Adrenal gland (tissue), 5 donors: ENCODE measurements around the gene DKK3.

Experiments
- POLR2A ChIP-seq, 2 donors: fragments of 450-650 bp; IDR thresholded peaks; one replicate each; pipeline ENCODE4 v1.6.1; 2017; ENCODE audit warnings: antibody characterized with exemption in 2 of 2, mild to moderate bottlenecking in 2 of 2, moderate library complexity in 1 of 2
- TF ChIP-seq, protein P1 (sequence below), 6 experiments: fragments of 450-650 bp in 4 of 6; fragments of 200-600 bp in 2 of 6; sonication (generic) in 1 of 6; IDR thresholded peaks; 1 replicate in 5 of 6; 2 replicates in 1 of 6; pipeline versions ENCODE4 v1.5.1 to v1.8.0; 2016 to 2021; ENCODE audit warnings: antibody characterized with exemption in 6 of 6, mild to moderate bottlenecking in 2 of 6, moderate library complexity in 1 of 6
- donor health status: DM: no; HTN: no; CAD: no.

DNA sequence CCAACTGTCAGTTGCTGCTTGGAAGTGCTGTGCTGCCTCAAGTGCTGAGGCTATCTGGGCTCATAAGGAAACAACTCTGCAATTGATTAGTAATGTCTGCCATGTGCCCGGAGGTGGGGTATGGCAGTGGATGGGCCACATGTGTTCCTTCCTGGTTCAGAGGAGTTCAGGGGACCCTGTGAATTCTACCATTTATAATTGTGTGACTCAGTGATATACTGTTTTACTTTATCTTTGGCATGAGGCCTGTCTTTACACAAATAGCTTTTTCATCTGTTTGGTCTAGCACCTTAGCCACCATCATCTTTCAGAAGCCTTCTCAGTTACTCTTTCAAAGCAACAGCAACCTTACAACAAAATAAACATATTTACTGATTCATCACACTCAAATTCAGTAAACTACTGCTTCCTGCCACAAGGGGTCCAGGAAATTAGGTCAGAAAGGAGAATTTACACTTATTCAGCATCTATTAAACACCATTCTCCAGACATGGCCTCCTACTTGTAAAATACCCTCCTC lies 20.9 kb downstream of the DKK3 start:
- TF ChIP-seq, protein P1, sequence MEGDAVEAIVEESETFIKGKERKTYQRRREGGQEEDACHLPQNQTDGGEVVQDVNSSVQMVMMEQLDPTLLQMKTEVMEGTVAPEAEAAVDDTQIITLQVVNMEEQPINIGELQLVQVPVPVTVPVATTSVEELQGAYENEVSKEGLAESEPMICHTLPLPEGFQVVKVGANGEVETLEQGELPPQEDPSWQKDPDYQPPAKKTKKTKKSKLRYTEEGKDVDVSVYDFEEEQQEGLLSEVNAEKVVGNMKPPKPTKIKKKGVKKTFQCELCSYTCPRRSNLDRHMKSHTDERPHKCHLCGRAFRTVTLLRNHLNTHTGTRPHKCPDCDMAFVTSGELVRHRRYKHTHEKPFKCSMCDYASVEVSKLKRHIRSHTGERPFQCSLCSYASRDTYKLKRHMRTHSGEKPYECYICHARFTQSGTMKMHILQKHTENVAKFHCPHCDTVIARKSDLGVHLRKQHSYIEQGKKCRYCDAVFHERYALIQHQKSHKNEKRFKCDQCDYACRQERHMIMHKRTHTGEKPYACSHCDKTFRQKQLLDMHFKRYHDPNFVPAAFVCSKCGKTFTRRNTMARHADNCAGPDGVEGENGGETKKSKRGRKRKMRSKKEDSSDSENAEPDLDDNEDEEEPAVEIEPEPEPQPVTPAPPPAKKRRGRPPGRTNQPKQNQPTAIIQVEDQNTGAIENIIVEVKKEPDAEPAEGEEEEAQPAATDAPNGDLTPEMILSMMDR (IDR thresholded peaks at IDR 0.05) = peak in 5 of 6 experiments; percentile 20 to 50 (median 39)
- TF ChIP-seq POLR2A (IDR thresholded peaks at IDR 0.05) = no peak
